H9 (cell line): ENCODE data around the gene NEXMIF. TPM values are rescaled to one million over a fixed set of nuclear protein-coding genes. Genes with fewer than 3 reads are reported as not detected.

ENCODE experiments used
- DNase-seq: peaks from one replicate; pipeline ENCODE4 v3.0.0-alpha.2; 2017
- H2AFZ ChIP-seq: one replicate; pipeline ENCODE4 v1.6.1; 2013; ENCODE audit warnings: mild to moderate bottlenecking, low read length, control low read depth, moderate library complexity
- H2AK5ac ChIP-seq: 2 replicates; pipeline ENCODE4 v1.6.1; 2013; ENCODE audit warnings: low read length, control low read depth, mixed read lengths; ENCODE audit not compliant: insufficient read length
- H2BK120ac ChIP-seq: one replicate; pipeline ENCODE4 v1.6.1; 2013; ENCODE audit warnings: low read depth, mild to moderate bottlenecking, low read length, control low read depth, inconsistent platforms; ENCODE audit not compliant: poor library complexity, severe bottlenecking
- H2BK12ac ChIP-seq: 2 replicates; pipeline ENCODE4 v1.6.1; 2013; ENCODE audit warnings: low read length, control low read depth, mixed read lengths, low read depth; ENCODE audit not compliant: insufficient read length
- H2BK15ac ChIP-seq: 2 replicates; pipeline ENCODE4 v1.6.1; 2013; ENCODE audit warnings: low read depth, low read length, control low read depth
- H2BK20ac ChIP-seq: one replicate; pipeline ENCODE4 v1.6.1; 2013; ENCODE audit warnings: low read depth, mild to moderate bottlenecking, low read length, control low read depth, inconsistent platforms; ENCODE audit not compliant: poor library complexity, severe bottlenecking
- H2BK5ac ChIP-seq: 2 replicates; pipeline ENCODE4 v1.6.1; 2013; ENCODE audit warnings: low read length, control low read depth, mixed read lengths; ENCODE audit not compliant: insufficient read length
- H3K14ac ChIP-seq: 2 replicates; pipeline ENCODE4 v1.6.1; 2013; ENCODE audit warnings: low read length, control low read depth; ENCODE audit not compliant: insufficient read depth
- H3K18ac ChIP-seq: 2 replicates; pipeline ENCODE4 v1.6.1; 2013; ENCODE audit warnings: low read depth, mild to moderate bottlenecking, mixed read lengths, low read length, control low read depth; ENCODE audit not compliant: insufficient read length
- H3K23ac ChIP-seq: 2 replicates; pipeline ENCODE4 v1.6.1; 2013; ENCODE audit warnings: low read length, control low read depth, mixed read lengths, low read depth; ENCODE audit not compliant: insufficient read length
- H3K23me2 ChIP-seq: 2 replicates; pipeline ENCODE4 v1.6.1; 2013; ENCODE audit warnings: low read depth, mild to moderate bottlenecking, mixed read lengths, low read length, control low read depth; ENCODE audit not compliant: insufficient read length, poor library complexity, severe bottlenecking
- H3K27ac ChIP-seq: 2 replicates; pipeline ENCODE4 v1.5.1; 2013; ENCODE audit warnings: low read length, control low read depth, mixed read lengths, low read depth; ENCODE audit not compliant: insufficient read length
- H3K27me3 ChIP-seq: 2 replicates; pipeline ENCODE4 v1.6.1; 2013; ENCODE audit warnings: low read length, control low read depth, inconsistent platforms; ENCODE audit not compliant: insufficient read depth
- H3K4ac ChIP-seq: 2 replicates; pipeline ENCODE4 v1.6.1; 2013; ENCODE audit warnings: low read depth, mild to moderate bottlenecking, control low read depth, inconsistent platforms, low read length, moderate library complexity
- H3K4me1 ChIP-seq: 2 replicates; pipeline ENCODE4 v1.6.1; 2013; ENCODE audit warnings: low read length, control low read depth, inconsistent platforms; ENCODE audit not compliant: insufficient read depth
- H3K4me2 ChIP-seq: 2 replicates; pipeline ENCODE4 v1.6.1; 2013; ENCODE audit warnings: low read length, control low read depth, mixed read lengths; ENCODE audit not compliant: insufficient read length, insufficient read depth
- H3K56ac ChIP-seq: 2 replicates; pipeline ENCODE4 v1.6.1; 2013; ENCODE audit warnings: low read depth, mild to moderate bottlenecking, mixed read lengths, low read length, control low read depth; ENCODE audit not compliant: insufficient read length
- H3K79me1 ChIP-seq: 2 replicates; pipeline ENCODE4 v1.6.1; 2013; ENCODE audit warnings: low read depth, mild to moderate bottlenecking, moderate library complexity, low read length, control low read depth, inconsistent platforms; ENCODE audit not compliant: insufficient read depth, poor library complexity, severe bottlenecking
- H3K79me2 ChIP-seq: 2 replicates; pipeline ENCODE4 v1.6.1; 2013; ENCODE audit warnings: low read length, control low read depth, inconsistent platforms; ENCODE audit not compliant: insufficient read depth
- H3K9ac ChIP-seq: 2 replicates; pipeline ENCODE4 v1.6.1; 2013; ENCODE audit warnings: low read length, control low read depth, mixed read lengths; ENCODE audit not compliant: insufficient read length; ENCODE audit errors: extremely low read depth
- H3K9me3 ChIP-seq: one replicate; pipeline ENCODE4 v1.6.1; 2013; ENCODE audit warnings: low read depth, low read length, inconsistent platforms; ENCODE audit not compliant: control insufficient read depth
- H3T11ph ChIP-seq: one replicate; pipeline ENCODE4 v1.6.1; 2013; ENCODE audit warnings: mild to moderate bottlenecking, low read length, control low read depth, inconsistent platforms
- H4K20me1 ChIP-seq: one replicate; pipeline ENCODE4 v1.6.1; 2013; ENCODE audit not compliant: control insufficient read depth, insufficient read length, insufficient read depth
- H4K5ac ChIP-seq: 2 replicates; pipeline ENCODE4 v1.6.1; 2013; ENCODE audit warnings: low read depth, mild to moderate bottlenecking, mixed read lengths, low read length, control low read depth; ENCODE audit not compliant: insufficient read length
- H4K8ac ChIP-seq: replicated peaks from 2 replicates; pipeline ENCODE4 v1.6.1; 2013; ENCODE audit warnings: low read length, control low read depth, mixed read lengths, low read depth; ENCODE audit not compliant: insufficient read length
- H4K91ac ChIP-seq: 2 replicates; pipeline ENCODE4 v1.6.1; 2013; ENCODE audit warnings: low read depth, mild to moderate bottlenecking, moderate library complexity, mixed read lengths, low read length, control low read depth; ENCODE audit not compliant: insufficient read length
- H3K27ac Mint-ChIP-seq, 3 experiments: 2 replicates in 2 of 3; 3 replicates in 1 of 3; pipeline ENCODE4 v1.8.0; 2020 to 2021; ENCODE audit warnings: mixed read lengths in 3 of 3, mild to moderate bottlenecking in 1 of 3, moderate library complexity in 1 of 3
- H3K27me3 Mint-ChIP-seq: 2 replicates; pipeline ENCODE4 v1.8.0; 2021; ENCODE audit warnings: low read depth, mild to moderate bottlenecking, moderate library complexity, mixed read lengths
- H3K36me3 Mint-ChIP-seq, 3 experiments: 2 replicates in 2 of 3; 3 replicates in 1 of 3; pipeline ENCODE4 v1.8.0; 2020 to 2021; ENCODE audit warnings: low read depth in 3 of 3, mixed read lengths in 3 of 3; ENCODE audit not compliant: insufficient read depth in 1 of 3
- H3K4me1 Mint-ChIP-seq, 2 experiments: 2 replicates each; pipeline ENCODE4 v1.8.0; 2020; ENCODE audit warnings: mixed read lengths in 2 of 2
- H3K4me3 Mint-ChIP-seq, 2 experiments: 2 replicates in 1 of 2; 3 replicates in 1 of 2; pipeline ENCODE4 v1.8.0; 2020 to 2021; ENCODE audit warnings: mild to moderate bottlenecking in 2 of 2, mixed read lengths in 2 of 2, moderate library complexity in 1 of 2
- H3K9me3 Mint-ChIP-seq, 2 experiments: 2 replicates in 1 of 2; 3 replicates in 1 of 2; pipeline ENCODE4 v1.8.0; 2020; ENCODE audit warnings: mild to moderate bottlenecking in 2 of 2, mixed read lengths in 2 of 2, moderate library complexity in 1 of 2
- CTCF ChIP-seq: fragments of 200-600 bp; sonication (generic); conservative IDR thresholded peaks from 3 replicates; pipeline ENCODE4 v1.8.0; 2021; ENCODE audit warnings: antibody characterized with exemption, mild to moderate bottlenecking
- WGBS: extraction: QIAGEN DNeasy Blood & Tissue Kit; methylation state at CpG from one replicate; pipeline ENCODE4 v1.1.7; 2013; ENCODE audit warnings: missing lambda C conversion rate, low lambda C conversion rate, mixed read lengths; ENCODE audit not compliant: insufficient read length; ENCODE audit errors: extremely low coverage; 5-methylcytosine and 5-hydroxymethylcytosine counted together
- total RNA-seq: library from RNA; stranded (reverse); gene quantifications from 2 replicates; pipeline ENCODE4 v1.2.1, GENCODE V29; 2021

NEXMIF gene
- total RNA-seq, 1 experiment from 2014 or later, result 0.22 TPM

DNA sequence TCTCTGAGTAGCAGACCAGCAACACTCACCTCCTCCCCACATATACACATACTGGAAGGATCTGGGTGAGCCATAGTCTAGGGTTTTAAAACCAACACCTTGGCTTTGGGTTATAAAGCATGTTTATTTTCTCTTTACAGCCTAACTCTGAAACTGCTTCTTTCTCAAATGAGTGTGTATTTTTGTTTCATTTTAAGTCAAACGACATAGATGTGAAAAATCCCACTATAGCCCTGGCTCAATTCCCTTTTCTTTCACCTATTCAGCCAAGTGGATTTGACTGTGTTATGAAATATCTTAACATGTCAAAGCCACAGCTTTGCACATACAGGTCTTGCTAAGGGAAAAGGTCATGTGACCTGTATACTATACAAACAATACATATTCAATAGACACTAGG, 13.8 kb downstream of the NEXMIF start:
- Histone ChIP-seq H3K23ac (no peak overlapping the region), H2AK5ac (no peak overlapping the region), H4K8ac (no peak overlapping the region), H2BK12ac (no peak overlapping the region), H2BK120ac (no peak overlapping the region), H3K79me2 (no peaks in the 10 kb centered on the region), H4K91ac (no peak overlapping the region), H2BK20ac (no peak overlapping the region), H2BK5ac (no peak overlapping the region), H3T11ph (no peak overlapping the region), H3K56ac (no peak overlapping the region), H2BK15ac (no peak overlapping the region), H3K9me3 (peaks cover 39% of the 10 kb centered on the region), H3K4me2 (no peak overlapping the region), H3K27ac (no peak overlapping the region), H4K5ac (no peak overlapping the region), H3K23me2 (no peaks in the 10 kb centered on the region), H3K14ac (no peak overlapping the region), H3K79me1 (no peaks in the 10 kb centered on the region), H3K9ac (no peak overlapping the region), H3K4ac (no peak overlapping the region), H4K20me1 (no peaks in the 10 kb centered on the region), H3K4me1 (no peaks in the 10 kb centered on the region), H2AFZ (no peak overlapping the region), H3K18ac (no peak overlapping the region), H3K27me3 (no peaks in the 10 kb centered on the region)
- no CpG with 5 or more reads among the region's 1 CpG for WGBS
- Mint-ChIP-seq H3K36me3 (peaks cover 4 to 10% (median 7%) of the 10 kb centered on the region in 3 experiments; a peak in 4 of 7 replicates), H3K4me3 (no peak overlapping the region), H3K4me1 (no peaks in the 10 kb centered on the region), H3K9me3 (peaks cover 79 to 85% of the 10 kb centered on the region in 2 experiments), H3K27ac (no peak overlapping the region), H3K27me3 (no peaks in the 10 kb centered on the region)
- no peak for DNase-seq
- no peak for TF ChIP-seq CTCF
